ENCODE results near the gene CRYBB1.

DNA sequence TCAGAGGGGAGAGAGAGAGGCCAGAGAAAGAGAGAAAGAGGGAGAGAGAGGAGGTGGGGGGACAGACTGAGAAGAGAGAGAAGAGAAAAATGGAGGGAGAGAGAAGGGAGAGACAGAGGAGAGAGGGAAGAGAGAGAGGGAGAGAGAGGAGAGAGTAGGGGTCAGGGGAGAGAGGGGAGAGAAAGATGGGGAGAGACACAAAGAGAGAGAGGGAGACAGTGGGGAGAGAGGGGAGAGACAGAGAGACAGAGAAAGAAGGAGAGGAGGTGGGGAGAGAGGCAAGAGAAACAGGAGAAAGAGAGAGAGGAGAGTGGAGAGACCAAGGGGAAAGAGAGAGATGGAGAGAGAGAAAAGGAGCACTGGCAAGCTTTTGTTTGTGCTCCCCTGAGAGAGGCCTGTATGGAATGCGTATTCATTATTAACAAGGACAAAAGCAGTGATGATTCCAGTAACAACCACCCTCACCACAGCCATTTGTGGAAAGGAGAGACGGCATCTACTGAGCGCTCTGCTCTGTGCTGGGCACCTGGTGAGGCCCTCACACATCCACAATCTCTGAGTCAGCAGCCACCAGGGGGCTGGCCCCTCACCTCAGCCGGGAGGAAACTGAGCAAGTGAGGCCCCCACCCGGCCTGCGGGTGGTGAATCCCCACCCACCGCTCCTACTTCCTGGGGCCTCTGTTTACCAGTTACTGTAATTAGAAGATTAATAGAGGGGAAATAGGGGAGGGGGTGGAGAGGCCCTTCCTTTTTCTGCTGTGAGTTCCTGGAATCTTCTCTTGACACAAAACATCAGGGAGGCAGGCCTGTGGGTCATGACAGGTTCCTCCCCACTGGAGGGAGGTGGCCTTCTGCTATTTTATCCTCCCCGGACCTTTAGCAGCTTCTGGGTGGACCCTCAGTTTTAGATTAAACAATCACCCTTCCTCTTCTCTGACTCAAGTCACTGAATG is 24.9 kb upstream of the CRYBB1 start:
- TF ChIP-seq, protein P1, sequence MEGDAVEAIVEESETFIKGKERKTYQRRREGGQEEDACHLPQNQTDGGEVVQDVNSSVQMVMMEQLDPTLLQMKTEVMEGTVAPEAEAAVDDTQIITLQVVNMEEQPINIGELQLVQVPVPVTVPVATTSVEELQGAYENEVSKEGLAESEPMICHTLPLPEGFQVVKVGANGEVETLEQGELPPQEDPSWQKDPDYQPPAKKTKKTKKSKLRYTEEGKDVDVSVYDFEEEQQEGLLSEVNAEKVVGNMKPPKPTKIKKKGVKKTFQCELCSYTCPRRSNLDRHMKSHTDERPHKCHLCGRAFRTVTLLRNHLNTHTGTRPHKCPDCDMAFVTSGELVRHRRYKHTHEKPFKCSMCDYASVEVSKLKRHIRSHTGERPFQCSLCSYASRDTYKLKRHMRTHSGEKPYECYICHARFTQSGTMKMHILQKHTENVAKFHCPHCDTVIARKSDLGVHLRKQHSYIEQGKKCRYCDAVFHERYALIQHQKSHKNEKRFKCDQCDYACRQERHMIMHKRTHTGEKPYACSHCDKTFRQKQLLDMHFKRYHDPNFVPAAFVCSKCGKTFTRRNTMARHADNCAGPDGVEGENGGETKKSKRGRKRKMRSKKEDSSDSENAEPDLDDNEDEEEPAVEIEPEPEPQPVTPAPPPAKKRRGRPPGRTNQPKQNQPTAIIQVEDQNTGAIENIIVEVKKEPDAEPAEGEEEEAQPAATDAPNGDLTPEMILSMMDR (IDR thresholded peaks at IDR 0.05 in 8 of 11, conservative IDR thresholded peaks at IDR 0.05 in 3 of 11), result peak in 8 of 11 experiments; percentile 13 to 58 (median 30)
- TF ChIP-seq POLR2AphosphoS5 (IDR thresholded peaks at IDR 0.05), result peak; percentile 20 to 62 (median 58)
- TF ChIP-seq POLR2A (IDR thresholded peaks at IDR 0.05), result no peak
